Measurements from ENCODE around the gene UBL4B.

GRCh38 chr1:110134050-110134595 lies 21.9 kb downstream of the UBL4B start:
- TF ChIP-seq, protein P1, sequence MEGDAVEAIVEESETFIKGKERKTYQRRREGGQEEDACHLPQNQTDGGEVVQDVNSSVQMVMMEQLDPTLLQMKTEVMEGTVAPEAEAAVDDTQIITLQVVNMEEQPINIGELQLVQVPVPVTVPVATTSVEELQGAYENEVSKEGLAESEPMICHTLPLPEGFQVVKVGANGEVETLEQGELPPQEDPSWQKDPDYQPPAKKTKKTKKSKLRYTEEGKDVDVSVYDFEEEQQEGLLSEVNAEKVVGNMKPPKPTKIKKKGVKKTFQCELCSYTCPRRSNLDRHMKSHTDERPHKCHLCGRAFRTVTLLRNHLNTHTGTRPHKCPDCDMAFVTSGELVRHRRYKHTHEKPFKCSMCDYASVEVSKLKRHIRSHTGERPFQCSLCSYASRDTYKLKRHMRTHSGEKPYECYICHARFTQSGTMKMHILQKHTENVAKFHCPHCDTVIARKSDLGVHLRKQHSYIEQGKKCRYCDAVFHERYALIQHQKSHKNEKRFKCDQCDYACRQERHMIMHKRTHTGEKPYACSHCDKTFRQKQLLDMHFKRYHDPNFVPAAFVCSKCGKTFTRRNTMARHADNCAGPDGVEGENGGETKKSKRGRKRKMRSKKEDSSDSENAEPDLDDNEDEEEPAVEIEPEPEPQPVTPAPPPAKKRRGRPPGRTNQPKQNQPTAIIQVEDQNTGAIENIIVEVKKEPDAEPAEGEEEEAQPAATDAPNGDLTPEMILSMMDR (IDR thresholded peaks at IDR 0.05 in 4 of 5, conservative IDR thresholded peaks at IDR 0.05 in 1 of 5): no peak
- no peak for TF ChIP-seq POLR2A (IDR thresholded peaks at IDR 0.05)

Data from gastrocnemius medialis (tissue), 4 donors.